Measurements from ENCODE around the gene MAML2.

Gene MAML2

GRCh38 chr11:96338910-96339705, 3.9 kb downstream of the MAML2 start:
- no peak for DNase-seq

- DNase-seq: no peak
These were observed 5.2 kb downstream of the MAML2 start for GRCh38 chr11:96337541-96338431.

GRCh38 chr11:96335388-96335787, 7.6 kb downstream of the MAML2 start:
- DNase-seq: no peak

GRCh38 chr11:96334219-96334618, 8.8 kb downstream of the MAML2 start:
- DNase-seq: no peak

GRCh38 chr11:96333191-96333719, 9.7 kb downstream of the MAML2 start:
- no peak for DNase-seq

- DNase-seq: no peak
These were observed 10.7 kb downstream of the MAML2 start for GRCh38 chr11:96332126-96332771.

GRCh38 chr11:96331699-96332116, 11.3 kb downstream of the MAML2 start:
- no peak for DNase-seq

- no peak for DNase-seq
These were observed 12.5 kb downstream of the MAML2 start for GRCh38 chr11:96330511-96330859.

- no peak for DNase-seq
These were observed 13.0 kb downstream of the MAML2 start for GRCh38 chr11:96329855-96330510.

GRCh38 chr11:96329419-96329818, 13.6 kb downstream of the MAML2 start:
- DNase-seq: no peak

- DNase-seq: no peak
These were observed 14.5 kb downstream of the MAML2 start for GRCh38 chr11:96328395-96329010.

GRCh38 chr11:96326959-96327358, 16.0 kb downstream of the MAML2 start:
- DNase-seq: no peak

GRCh38 chr11:96324912-96325311, 18.1 kb downstream of the MAML2 start:
- no peak for DNase-seq

GRCh38 chr11:96323642-96323985, 19.4 kb downstream of the MAML2 start:
- no peak for DNase-seq

GRCh38 chr11:96322775-96323641, 20.0 kb downstream of the MAML2 start:
- no peak for DNase-seq

- DNase-seq: no peak
These were observed 21.9 kb downstream of the MAML2 start for GRCh38 chr11:96321091-96321490.

GRCh38 chr11:96319898-96320656, 22.9 kb downstream of the MAML2 start:
- no peak for DNase-seq

- DNase-seq: no peak
These were observed 24.1 kb downstream of the MAML2 start for GRCh38 chr11:96318850-96319249.

- no peak for DNase-seq
These were observed 24.6 kb downstream of the MAML2 start for GRCh38 chr11:96318399-96318798.

GRCh38 chr11:96317985-96318384, 25.0 kb downstream of the MAML2 start:
- no peak for DNase-seq

GRCh38 chr11:96317571-96317970, 25.4 kb downstream of the MAML2 start:
- DNase-seq: no peak
